Right lobe of liver (tissue), 6 donors: ENCODE data around the gene SERINC2. TPM values are rescaled to one million over a fixed set of nuclear protein-coding genes. Genes with fewer than 3 reads are reported as not detected.

Source experiments
- ATAC-seq, 4 donors: fragments of 200-7000 bp; cut with Tn5 transposase; one replicate each; pipeline ENCODE4 v1.9.1; 2020; ENCODE audit warnings: mild to moderate bottlenecking in 4 of 4, moderate library complexity in 4 of 4
- DNase-seq, 3 donors: peaks; one replicate each; pipeline ENCODE4 v3.0.0-alpha.2; 2020
- H3K27ac ChIP-seq, 3 donors: fragments of 200-600 bp; one replicate each; pipeline ENCODE4 v1.8.0; 2022
- H3K27me3 ChIP-seq, 2 donors: fragments of 200-600 bp; one replicate each; pipeline ENCODE4 v1.8.0; 2022
- H3K36me3 ChIP-seq, 4 donors: fragments of 200-600 bp; sonication (generic) in 1 of 4; one replicate each; pipeline versions ENCODE4 v1.5.1 to v1.8.0; 2017 to 2022; ENCODE audit warnings: control low read depth in 1 of 4
- H3K4me1 ChIP-seq, 4 donors: fragments of 200-600 bp; sonication (generic) in 1 of 4; one replicate each; pipeline versions ENCODE4 v1.5.1 to v1.8.0; 2017 to 2022; ENCODE audit warnings: control low read depth in 1 of 4
- H3K4me3 ChIP-seq, 3 donors: fragments of 200-600 bp; one replicate each; pipeline ENCODE4 v1.8.0; 2022
- H3K9me3 ChIP-seq, 4 donors: fragments of 200-600 bp; sonication (generic) in 1 of 4; one replicate each; pipeline versions ENCODE4 v1.5.1 to v1.8.0; 2017 to 2022; ENCODE audit warnings: control low read depth in 1 of 4
- POLR2A ChIP-seq: fragments of 450-650 bp; IDR thresholded peaks from one replicate; pipeline ENCODE4 v1.6.1; 2017; ENCODE audit warnings: antibody characterized with exemption, mild to moderate bottlenecking
- WGBS: methylation state at CpG from one replicate; pipeline ENCODE4 v1.1.6; 2018; ENCODE audit warnings: low coverage, low lambda C conversion rate; ENCODE audit not compliant: insufficient coverage; ENCODE audit errors: missing lambda C conversion rate; 5-methylcytosine and 5-hydroxymethylcytosine counted together
- intact Hi-C, 2 donors: fragments of 100-400 bp; cut with DNase I; formaldehyde crosslinking; loops; one replicate each; pipeline versions ENCODE4 v1.11.2 to v1.14.1; 2022
- total RNA-seq, 6 experiments: library from RNA; depleted of rRNA in 2 of 6; stranded (reverse); fragments of >200 nt in 2 of 6; fragmentation: NEBNext Ultra II Directional in 3 of 6; extraction: Animal tissue kit (Norgen Biotek cat#: 25700) in 3 of 6; gene quantifications; one replicate each; pipeline versions ENCODE4 v1.1.0 to v1.2.4, GENCODE V29; 2016 to 2023
- TF ChIP-seq, protein P1 (sequence below), 4 donors: fragments of 200-600 bp in 3 of 4; fragments of 450-650 bp in 1 of 4; IDR thresholded peaks; one replicate each; pipeline versions ENCODE4 v1.5.1 to v1.8.0; 2016 to 2022; ENCODE audit warnings: antibody characterized with exemption in 4 of 4, mild to moderate bottlenecking in 2 of 4
- donor health status: DM: no; HTN: yes; CAD: no.
- donor health status: DM: no; HTN: no; CAD: no.
- donor health status: DM: no; HTN: no; CAD: no.
- donor health status: DM: no; HTN: yes; CAD: no.
- donor health status: DM: no; HTN: yes; CAD: no.

Gene SERINC2
- total RNA-seq, 6 experiments from 2014 or later = 59.7 to 117 (median 86.9) TPM

DNA sequence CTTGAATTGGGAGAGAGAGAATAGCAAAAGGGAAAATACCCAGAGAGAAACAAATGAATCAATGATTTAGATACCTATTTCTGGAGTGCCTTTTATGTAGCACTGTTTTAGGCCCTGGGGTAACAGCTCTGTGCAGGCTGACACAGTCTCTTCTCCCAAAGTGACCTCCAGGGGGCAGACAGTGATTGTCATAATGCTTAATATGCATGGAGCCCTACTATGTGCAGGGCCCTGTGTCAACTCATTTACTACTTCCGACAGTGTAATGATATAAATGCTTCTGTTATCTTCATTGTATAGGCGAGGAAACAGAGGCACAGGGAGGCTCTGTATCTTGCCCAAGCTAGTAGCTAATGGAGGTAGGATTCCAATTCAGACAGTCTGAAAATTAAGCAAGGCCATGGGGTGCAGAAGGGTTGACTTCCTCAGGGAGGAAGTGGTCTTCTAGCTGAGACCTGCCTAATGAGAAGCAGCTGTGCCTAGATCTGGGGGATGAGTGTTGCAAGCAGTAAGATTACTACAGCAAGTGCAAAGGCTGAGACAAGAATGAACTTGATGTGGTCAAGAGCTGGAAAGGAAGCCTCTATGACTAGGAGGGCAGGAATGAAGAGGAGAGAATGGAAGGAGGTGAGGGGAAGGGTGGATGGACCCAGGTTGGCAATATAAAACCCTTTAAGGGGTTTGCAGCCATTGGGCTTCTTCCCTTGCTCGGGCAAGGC, 16.2 kb upstream of the SERINC2 start:
- 89% methylated on average over 2 of the region's 3 CpGs for WGBS
- intact Hi-C loops = loop anchor here (10.0 kb wide), 1 partner anchor 148 kb away; no protein-coding TSS in a partner anchor
- Histone ChIP-seq H3K4me1 (peaks cover 0 to 3% (median under 1%) of the 10 kb centered on the region in 4 donors), H3K4me3 (no peak overlapping the region), H3K9me3 (no peaks in the 10 kb centered on the region), H3K36me3 (no peaks in the 10 kb centered on the region), H3K27me3 (no peaks in the 10 kb centered on the region), H3K27ac (no peak overlapping the region)
- ATAC-seq (no peak), DNase-seq (no peak)
- TF ChIP-seq, protein P1, sequence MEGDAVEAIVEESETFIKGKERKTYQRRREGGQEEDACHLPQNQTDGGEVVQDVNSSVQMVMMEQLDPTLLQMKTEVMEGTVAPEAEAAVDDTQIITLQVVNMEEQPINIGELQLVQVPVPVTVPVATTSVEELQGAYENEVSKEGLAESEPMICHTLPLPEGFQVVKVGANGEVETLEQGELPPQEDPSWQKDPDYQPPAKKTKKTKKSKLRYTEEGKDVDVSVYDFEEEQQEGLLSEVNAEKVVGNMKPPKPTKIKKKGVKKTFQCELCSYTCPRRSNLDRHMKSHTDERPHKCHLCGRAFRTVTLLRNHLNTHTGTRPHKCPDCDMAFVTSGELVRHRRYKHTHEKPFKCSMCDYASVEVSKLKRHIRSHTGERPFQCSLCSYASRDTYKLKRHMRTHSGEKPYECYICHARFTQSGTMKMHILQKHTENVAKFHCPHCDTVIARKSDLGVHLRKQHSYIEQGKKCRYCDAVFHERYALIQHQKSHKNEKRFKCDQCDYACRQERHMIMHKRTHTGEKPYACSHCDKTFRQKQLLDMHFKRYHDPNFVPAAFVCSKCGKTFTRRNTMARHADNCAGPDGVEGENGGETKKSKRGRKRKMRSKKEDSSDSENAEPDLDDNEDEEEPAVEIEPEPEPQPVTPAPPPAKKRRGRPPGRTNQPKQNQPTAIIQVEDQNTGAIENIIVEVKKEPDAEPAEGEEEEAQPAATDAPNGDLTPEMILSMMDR (IDR thresholded peaks at IDR 0.05) = peak; percentile 29 to 37 (median 31)
- no peak for TF ChIP-seq POLR2A

DNA sequence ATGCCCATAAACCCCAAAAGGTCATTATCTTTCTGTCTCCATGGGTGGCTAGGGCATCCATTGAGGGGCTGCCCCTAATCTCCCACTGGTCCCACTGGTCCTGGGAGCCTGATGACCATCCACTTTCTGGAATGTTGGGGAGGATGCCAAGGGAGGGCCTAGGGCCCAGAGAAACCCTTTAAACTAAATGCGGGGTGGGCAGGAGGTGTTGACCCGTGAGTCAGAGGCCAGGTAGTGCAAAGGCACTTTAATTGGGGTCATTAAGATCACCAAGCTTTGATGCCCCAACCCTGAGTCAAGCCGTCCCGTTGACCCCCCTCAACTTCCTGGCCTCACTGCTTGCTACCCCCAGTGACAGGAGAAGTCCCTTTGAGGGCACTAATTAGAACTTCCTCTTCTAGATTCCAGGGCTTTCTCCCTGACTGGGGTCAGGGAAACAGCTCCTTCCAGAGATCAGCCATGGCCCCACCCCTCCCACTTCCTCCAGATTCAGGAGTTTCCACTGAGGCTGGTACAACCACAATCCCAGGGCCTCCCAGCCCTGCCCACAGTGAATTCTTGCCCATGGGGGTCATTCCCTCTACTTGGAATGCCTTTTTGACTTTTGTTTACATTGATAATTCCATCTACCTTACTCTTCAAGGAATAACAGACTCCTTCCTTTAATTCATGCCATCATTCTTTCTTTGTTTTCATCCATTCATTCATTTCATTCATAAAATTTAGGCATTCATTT, 15.5 kb upstream of the SERINC2 start:
- intact Hi-C loops = loop anchor here (10.0 kb wide), 1 partner anchor 147 kb away; no protein-coding TSS in a partner anchor
- Histone ChIP-seq H3K36me3 (no peaks in the 10 kb centered on the region), H3K4me1 (peaks cover 0 to 3% (median under 1%) of the 10 kb centered on the region in 4 donors), H3K4me3 (no peak overlapping the region), H3K27me3 (no peaks in the 10 kb centered on the region), H3K27ac (no peak overlapping the region), H3K9me3 (no peaks in the 10 kb centered on the region)
- DNase-seq = no peak
- no peak for ATAC-seq
- no peak for TF ChIP-seq POLR2A
- TF ChIP-seq, protein P1 (IDR thresholded peaks at IDR 0.05) = no peak
- no CpG with 5 or more reads among the region's 4 CpGs for WGBS

DNA sequence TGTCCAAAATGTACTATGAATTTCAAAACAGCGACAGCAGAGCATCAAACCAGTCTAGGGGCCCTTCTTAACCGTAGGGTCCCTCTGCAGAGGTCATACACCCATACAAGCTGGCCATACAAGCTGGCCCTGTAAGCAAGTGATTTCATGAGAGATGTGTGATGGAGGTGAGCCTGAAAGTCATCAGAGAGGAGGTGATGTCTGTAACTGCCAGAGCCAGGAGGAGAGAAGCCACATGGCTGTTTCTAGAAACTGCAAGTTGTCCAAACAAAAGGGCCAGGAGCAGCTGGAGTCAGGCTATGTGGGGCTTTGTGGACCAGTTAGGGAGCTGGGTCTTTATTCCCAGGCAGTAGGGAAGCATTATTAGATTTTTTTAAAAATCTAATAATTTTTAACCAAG, 14.8 kb upstream of the SERINC2 start:
- Histone ChIP-seq H3K4me1 (peaks cover 0 to 3% (median under 1%) of the 10 kb centered on the region in 4 donors), H3K4me3 (no peak overlapping the region), H3K27me3 (no peaks in the 10 kb centered on the region), H3K9me3 (no peaks in the 10 kb centered on the region), H3K36me3 (no peaks in the 10 kb centered on the region), H3K27ac (no peak overlapping the region)
- TF ChIP-seq, protein P1 (IDR thresholded peaks at IDR 0.05) = no peak
- no peak for TF ChIP-seq POLR2A
- DNase-seq (no peak), ATAC-seq (no peak)
- intact Hi-C loops = loop anchor here (10.0 kb wide), 1 partner anchor 147 kb away; no protein-coding TSS in a partner anchor
- WGBS = 64% methylated on average over 2 of the region's 2 CpGs

DNA sequence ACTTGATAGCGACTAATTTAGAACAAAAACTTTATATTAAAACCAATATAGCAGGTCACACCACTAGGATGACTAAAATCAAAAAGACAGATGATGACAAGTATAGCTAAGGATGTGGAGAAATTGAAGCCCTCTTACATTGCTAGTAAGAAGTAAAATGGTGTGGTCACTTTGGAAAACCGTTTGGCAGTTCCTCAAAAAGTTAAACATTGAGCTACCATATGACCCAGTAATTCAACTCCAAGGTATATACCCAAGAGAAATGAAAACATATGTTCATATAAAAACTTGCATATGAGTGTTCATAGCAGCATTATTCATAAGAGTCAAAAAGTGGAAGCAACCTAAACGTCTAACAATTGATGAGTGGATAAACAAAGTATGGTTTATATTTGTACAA, 13.0 kb upstream of the SERINC2 start:
- no peak for DNase-seq
- H3K4me3 ChIP-seq = no peak overlapping the region
- TF ChIP-seq, protein P1 (IDR thresholded peaks at IDR 0.05) = no peak
- TF ChIP-seq POLR2A = no peak
- H3K27me3 ChIP-seq = no peaks in the 10 kb centered on the region
- H3K4me1 ChIP-seq = no peaks in the 10 kb centered on the region
- no peaks in the 10 kb centered on the region for H3K9me3 ChIP-seq
- no peaks in the 10 kb centered on the region for H3K36me3 ChIP-seq
- H3K27ac ChIP-seq = no peak overlapping the region
- 38% methylated on average over 3 of the region's 3 CpGs for WGBS
- intact Hi-C loops = loop anchor here (10.0 kb wide), 1 partner anchor 145 kb away; no protein-coding TSS in a partner anchor
- no peak for ATAC-seq
